Esophagus (tissue), 2 donors: Measurements from ENCODE around the gene ALS2. TPM values are rescaled to one million over a fixed set of nuclear protein-coding genes. Genes with fewer than 3 reads are reported as not detected.

Experiments
- H3K27ac ChIP-seq, 2 donors: one replicate each; pipeline ENCODE4 v1.5.1; 2013; ENCODE audit warnings: low read depth in 2 of 2, mild to moderate bottlenecking in 2 of 2, inconsistent platforms in 1 of 2, low read length in 1 of 2, moderate library complexity in 1 of 2
- H3K27me3 ChIP-seq, 2 donors: one replicate each; pipeline ENCODE4 v1.6.1; 2013; ENCODE audit warnings: low read length in 2 of 2, control low read depth in 1 of 2, mild to moderate bottlenecking in 1 of 2; ENCODE audit not compliant: insufficient read depth in 2 of 2, control insufficient read depth in 1 of 2
- H3K36me3 ChIP-seq, 2 donors: one replicate each; pipeline ENCODE4 v1.6.1; 2013; ENCODE audit warnings: low read length in 1 of 2; ENCODE audit not compliant: control insufficient read depth in 2 of 2, insufficient read depth in 2 of 2
- H3K4me1 ChIP-seq, 2 donors: one replicate each; pipeline ENCODE4 v1.6.1; 2013; ENCODE audit warnings: low read length in 1 of 2; ENCODE audit not compliant: control insufficient read depth in 2 of 2, insufficient read depth in 2 of 2
- H3K4me3 ChIP-seq, 2 donors: one replicate each; pipeline ENCODE4 v1.5.1; 2013; ENCODE audit warnings: low read length in 2 of 2, mild to moderate bottlenecking in 2 of 2, low read depth in 1 of 2, moderate library complexity in 1 of 2
- H3K9me3 ChIP-seq, 2 donors: one replicate each; pipeline ENCODE4 v1.6.1; 2013; ENCODE audit warnings: mild to moderate bottlenecking in 2 of 2, low read depth in 1 of 2, low read length in 1 of 2, moderate library complexity in 1 of 2; ENCODE audit not compliant: control insufficient read depth in 2 of 2, insufficient read depth in 1 of 2
- WGBS, 2 donors: extraction: QIAGEN DNeasy Blood & Tissue Kit; methylation state at CpG; one replicate each; pipeline ENCODE4 v1.1.7; 2013; 5-methylcytosine and 5-hydroxymethylcytosine counted together
- polyA plus RNA-seq, 2 donors: library from polyadenylated mRNA; stranded (reverse); fragments of 200-250 nt; gene quantifications; one replicate each; pipeline ENCODE4 v1.2.3, GENCODE V29; 2013
- donor health status: healthy with polysubstance abuse.
- donor health status: Bipolar disorder and iron deficiency.

The ALS2 gene
- polyA plus RNA-seq, 2 donors: 3.2 to 3.9 TPM

- Histone ChIP-seq H3K27me3 (no peaks in the 10 kb centered on the region), H3K36me3 (peaks cover 5 to 6% of the 10 kb centered on the region in 2 donors), H3K4me3 (no peak overlapping the region), H3K9me3 (no peaks in the 10 kb centered on the region), H3K27ac (no peak overlapping the region), H3K4me1 (no peaks in the 10 kb centered on the region)
- 89% methylated on average over 5 of the region's 5 CpGs for WGBS, 2 donors
These were observed 50.0 kb downstream of the ALS2 start for GRCh38 chr2:201730651-201731285.

- Histone ChIP-seq H3K27me3 (no peaks in the 10 kb centered on the region), H3K4me1 (no peaks in the 10 kb centered on the region), H3K9me3 (no peaks in the 10 kb centered on the region), H3K36me3 (peaks cover 8 to 12% of the 10 kb centered on the region in 2 donors), H3K27ac (no peak overlapping the region), H3K4me3 (no peak overlapping the region)
- 74 to 92% methylated on average over 6 of the region's 6 CpGs for WGBS, 2 donors
These were observed 65.3 kb downstream of the ALS2 start for GRCh38 chr2:201715459-201715858.

GRCh38 chr2:201712726-201713125 lies 68.0 kb downstream of the ALS2 start:
- no peaks in the 10 kb centered on the region for H3K27me3 ChIP-seq
- H3K4me3 ChIP-seq: no peak overlapping the region
- H3K9me3 ChIP-seq: no peaks in the 10 kb centered on the region
- no peak overlapping the region for H3K27ac ChIP-seq
- no peaks in the 10 kb centered on the region for H3K4me1 ChIP-seq
- WGBS, 2 donors: 96 to 97% methylated on average over 1 of the region's 1 CpG
- peaks cover 10 to 15% of the 10 kb centered on the region in 2 donors for H3K36me3 ChIP-seq

GRCh38 chr2:201709747-201710146 lies 71.0 kb downstream of the ALS2 start:
- no peak overlapping the region for H3K4me3 ChIP-seq
- H3K4me1 ChIP-seq: no peaks in the 10 kb centered on the region
- H3K9me3 ChIP-seq: no peaks in the 10 kb centered on the region
- peaks cover 8 to 10% of the 10 kb centered on the region in 2 donors for H3K36me3 ChIP-seq
- 90 to 93% methylated on average over 5 of the region's 5 CpGs for WGBS, 2 donors
- no peaks in the 10 kb centered on the region for H3K27me3 ChIP-seq
- no peak overlapping the region for H3K27ac ChIP-seq

- 69% methylated on average over 2 of the region's 2 CpGs for WGBS, 2 donors
- H3K36me3 ChIP-seq: peaks cover 3 to 6% of the 10 kb centered on the region in 2 donors
- H3K4me3 ChIP-seq: no peak overlapping the region
- no peaks in the 10 kb centered on the region for H3K27me3 ChIP-seq
- no peaks in the 10 kb centered on the region for H3K9me3 ChIP-seq
- no peak overlapping the region for H3K27ac ChIP-seq
- no peaks in the 10 kb centered on the region for H3K4me1 ChIP-seq
These were observed 71.7 kb downstream of the ALS2 start for GRCh38 chr2:201709049-201709448.

- H3K36me3 ChIP-seq: peaks cover 2 to 6% of the 10 kb centered on the region in 2 donors
- H3K27ac ChIP-seq: no peak overlapping the region
- no peak overlapping the region for H3K4me3 ChIP-seq
- H3K27me3 ChIP-seq: no peaks in the 10 kb centered on the region
- no peaks in the 10 kb centered on the region for H3K4me1 ChIP-seq
- 72 to 85% methylated on average over 3 of the region's 3 CpGs for WGBS, 2 donors
- H3K9me3 ChIP-seq: no peaks in the 10 kb centered on the region
These were observed 73.0 kb downstream of the ALS2 start for GRCh38 chr2:201707753-201708152.

GRCh38 chr2:201707142-201707541 lies 73.6 kb downstream of the ALS2 start:
- no peak overlapping the region for H3K4me3 ChIP-seq
- no peaks in the 10 kb centered on the region for H3K27me3 ChIP-seq
- 100% methylated on average over 1 of the region's 1 CpG for WGBS, 2 donors
- H3K4me1 ChIP-seq: no peaks in the 10 kb centered on the region
- no peaks in the 10 kb centered on the region for H3K9me3 ChIP-seq
- peaks cover 2 to 6% of the 10 kb centered on the region in 2 donors for H3K36me3 ChIP-seq
- no peak overlapping the region for H3K27ac ChIP-seq

GRCh38 chr2:201704536-201704935 lies 76.2 kb downstream of the ALS2 start:
- Histone ChIP-seq H3K36me3 (peaks cover 0 to 3% of the 10 kb centered on the region in 2 donors), H3K4me1 (no peaks in the 10 kb centered on the region), H3K4me3 (no peak overlapping the region), H3K9me3 (no peaks in the 10 kb centered on the region), H3K27ac (no peak overlapping the region), H3K27me3 (no peaks in the 10 kb centered on the region)
- WGBS, 2 donors: 84 to 90% methylated on average over 5 of the region's 5 CpGs

GRCh38 chr2:201701646-201702045 lies 79.1 kb downstream of the ALS2 start:
- WGBS, 2 donors: 89 to 93% methylated on average over 1 of the region's 1 CpG
- H3K4me3 ChIP-seq: no peak overlapping the region
- no peaks in the 10 kb centered on the region for H3K27me3 ChIP-seq
- peaks cover 0 to 3% of the 10 kb centered on the region in 2 donors for H3K36me3 ChIP-seq
- no peak overlapping the region for H3K27ac ChIP-seq
- no peaks in the 10 kb centered on the region for H3K4me1 ChIP-seq
- H3K9me3 ChIP-seq: no peaks in the 10 kb centered on the region

- H3K27me3 ChIP-seq: no peaks in the 10 kb centered on the region
- 88 to 96% methylated on average over 1 of the region's 1 CpG for WGBS, 2 donors
- no peaks in the 10 kb centered on the region for H3K4me1 ChIP-seq
- H3K4me3 ChIP-seq: no peak overlapping the region
- H3K27ac ChIP-seq: no peak overlapping the region
- H3K9me3 ChIP-seq: no peaks in the 10 kb centered on the region
- H3K36me3 ChIP-seq: peaks cover 0 to 3% of the 10 kb centered on the region in 2 donors
These were observed 81.3 kb downstream of the ALS2 start for GRCh38 chr2:201699416-201699815.
